ENCODE data around the gene ALDH3B2. TPM values are rescaled to one million over a fixed set of nuclear protein-coding genes. Genes with fewer than 3 reads are reported as not detected.
"Not testable (repeated sequence)": the region's sequence is repeated elsewhere in the genome, so short reads cannot be mapped to it uniquely, and the experiment has no call there.

ALDH3B2 gene
- total and polyA plus RNA-seq, 2 donors (not counting 1 experiment from before 2014, with no cell fraction given), result 0.09 TPM; not detected in 1

- H3K27ac Mint-ChIP-seq; intact Hi-C loops (cut with micrococcal nuclease); H3K9me3 Mint-ChIP-seq (ENCODE audit: insufficient read depth); H3K9ac ChIP-seq (ENCODE audit: low read length); H2AFZ ChIP-seq (ENCODE audit: insufficient read depth, low read depth, low read length, poor library complexity, severe bottlenecking); DNase-seq; ATAC-seq (ENCODE audit: low read depth); H3K36me3 ChIP-seq (replicated peaks in 1 of 2; ENCODE audit: control extremely low read depth in 1 of 2, control insufficient read depth in 1 of 2, extremely low read depth in 1 of 2, insufficient read depth in 2 of 2, low read length in 1 of 2); H3K4me2 ChIP-seq (replicated peaks; ENCODE audit: low read depth, low read length, poor library complexity, severe bottlenecking); H3K4me3 ChIP-seq (ENCODE audit: control extremely low read depth in 1 of 5, extremely low read depth in 1 of 5, insufficient read depth in 1 of 5, low read depth in 2 of 5, low read length in 4 of 5); H3K4me1 Mint-ChIP-seq; H3K4me1 ChIP-seq (ENCODE audit: control insufficient read depth in 2 of 2, insufficient read depth in 2 of 2, low read length in 2 of 2); H3K27ac ChIP-seq (ENCODE audit: low read length in 2 of 2); H3K79me2 ChIP-seq (ENCODE audit: control insufficient read depth, insufficient read depth, low read length); POLR2A ChIA-PET; CTCF ChIA-PET; H3K9me3 ChIP-seq (ENCODE audit: control extremely low read depth in 1 of 3, control insufficient read depth in 2 of 3, insufficient read depth in 1 of 3, low read length in 2 of 3); H4K20me1 ChIP-seq (ENCODE audit: control insufficient read depth, insufficient read depth, low read length, poor library complexity, severe bottlenecking); H3K27me3 ChIP-seq (replicated peaks in 1 of 4; ENCODE audit: control extremely low read depth in 1 of 4, control insufficient read depth in 3 of 4, insufficient read depth in 4 of 4, low read length in 3 of 4); H3K4me3 Mint-ChIP-seq: not testable (repeated sequence)
- WGBS (ENCODE audit: insufficient coverage), result no CpG with 5 or more reads among the region's 5 CpGs
- peaks cover 32% of the 10 kb centered on the region for H3K27me3 Mint-ChIP-seq
These were observed 29.3 kb upstream of the ALDH3B2 start for GRCh38 chr11:67703709-67704108.

- POLR2A ChIA-PET, result no interaction called here
- TF ChIP-seq EZH2 (IDR thresholded peaks at IDR 0.05; ENCODE audit: borderline replicate concordance, insufficient read depth, low read depth, low read length, poor library complexity, severe bottlenecking), result no peak
- TF ChIP-seq, protein P1, sequence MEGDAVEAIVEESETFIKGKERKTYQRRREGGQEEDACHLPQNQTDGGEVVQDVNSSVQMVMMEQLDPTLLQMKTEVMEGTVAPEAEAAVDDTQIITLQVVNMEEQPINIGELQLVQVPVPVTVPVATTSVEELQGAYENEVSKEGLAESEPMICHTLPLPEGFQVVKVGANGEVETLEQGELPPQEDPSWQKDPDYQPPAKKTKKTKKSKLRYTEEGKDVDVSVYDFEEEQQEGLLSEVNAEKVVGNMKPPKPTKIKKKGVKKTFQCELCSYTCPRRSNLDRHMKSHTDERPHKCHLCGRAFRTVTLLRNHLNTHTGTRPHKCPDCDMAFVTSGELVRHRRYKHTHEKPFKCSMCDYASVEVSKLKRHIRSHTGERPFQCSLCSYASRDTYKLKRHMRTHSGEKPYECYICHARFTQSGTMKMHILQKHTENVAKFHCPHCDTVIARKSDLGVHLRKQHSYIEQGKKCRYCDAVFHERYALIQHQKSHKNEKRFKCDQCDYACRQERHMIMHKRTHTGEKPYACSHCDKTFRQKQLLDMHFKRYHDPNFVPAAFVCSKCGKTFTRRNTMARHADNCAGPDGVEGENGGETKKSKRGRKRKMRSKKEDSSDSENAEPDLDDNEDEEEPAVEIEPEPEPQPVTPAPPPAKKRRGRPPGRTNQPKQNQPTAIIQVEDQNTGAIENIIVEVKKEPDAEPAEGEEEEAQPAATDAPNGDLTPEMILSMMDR (IDR thresholded peaks at IDR 0.05), result no peak
- Histone ChIP-seq H3K36me3 (replicated peaks in 1 of 2; ENCODE audit: control extremely low read depth in 1 of 2, control insufficient read depth in 1 of 2, extremely low read depth in 1 of 2, insufficient read depth in 2 of 2, low read length in 1 of 2) (no peaks in the 10 kb centered on the region), H3K79me2 (ENCODE audit: control insufficient read depth, insufficient read depth, low read length) (no peaks in the 10 kb centered on the region), H3K9ac (ENCODE audit: low read length) (no peak overlapping the region), H3K9me3 (ENCODE audit: control extremely low read depth in 1 of 3, control insufficient read depth in 2 of 3, insufficient read depth in 1 of 3, low read length in 2 of 3) (peaks cover 0 to 8% (median 0%) of the 10 kb centered on the region in 3 donors), H3K27me3 (replicated peaks in 1 of 4; ENCODE audit: control extremely low read depth in 1 of 4, control insufficient read depth in 3 of 4, insufficient read depth in 4 of 4, low read length in 3 of 4) (peaks cover 0 to 6% (median 0%) of the 10 kb centered on the region in 4 experiments), H3K27ac (ENCODE audit: low read length in 2 of 2) (no peak overlapping the region), H3K4me3 (ENCODE audit: control extremely low read depth in 1 of 5, extremely low read depth in 1 of 5, insufficient read depth in 1 of 5, low read depth in 2 of 5, low read length in 4 of 5) (no peak overlapping the region), H3K4me2 (replicated peaks; ENCODE audit: low read depth, low read length, poor library complexity, severe bottlenecking) (no peak overlapping the region), H4K20me1 (ENCODE audit: control insufficient read depth, insufficient read depth, low read length, poor library complexity, severe bottlenecking) (no peaks in the 10 kb centered on the region), H3K4me1 (ENCODE audit: control insufficient read depth in 2 of 2, insufficient read depth in 2 of 2, low read length in 2 of 2) (no peaks in the 10 kb centered on the region), H2AFZ (ENCODE audit: insufficient read depth, low read depth, low read length, poor library complexity, severe bottlenecking) (no peak overlapping the region)
- Mint-ChIP-seq H3K27ac (no peak overlapping the region), H3K27me3 (peaks cover 35% of the 10 kb centered on the region), H3K4me3 (no peak overlapping the region), H3K9me3 (ENCODE audit: insufficient read depth) (peaks cover 6% of the 10 kb centered on the region), H3K4me1 (no peaks in the 10 kb centered on the region)
- intact Hi-C loops (cut with micrococcal nuclease), result no loop called here
- 90% methylated on average over 9 of the region's 11 CpGs for WGBS (ENCODE audit: insufficient coverage)
- CTCF ChIA-PET, result interaction anchor here (0.7 kb wide), 1 partner anchor 11 kb away, joined by 4 read pairs; no protein-coding TSS in a partner anchor
- DNase-seq, result no peak
- no peak for ATAC-seq (ENCODE audit: low read depth)
These were observed 26.3 kb upstream of the ALDH3B2 start for GRCh38 chr11:67700548-67701262.
